KBM-7 (cell line): Measurements from ENCODE around the gene CEP97.
"Not testable (repeated sequence)": the region's sequence is repeated elsewhere in the genome, so short reads cannot be mapped to it uniquely, and the experiment has no call there.

Experiments
- DNase-seq: peaks from one replicate; pipeline ENCODE4 v3.0.0-alpha.2; 2015
- in situ Hi-C: fragments of 300-500 bp; cut with MboI; formaldehyde crosslinking; loops from 2 replicates; pipeline ENCODE4 v1.14.3; 2020; ENCODE audit warnings: low sequenced_read_pairs, low pct_unique_long_range_greater_than_20kb, mixed read lengths

Gene CEP97

GRCh38 chr3:101695779-101696372, 28.5 kb upstream of the CEP97 start:
- peak; percentile 67 for DNase-seq
- in situ Hi-C loops, result no loop called here

GRCh38 chr3:101701696-101702634, 22.4 kb upstream of the CEP97 start:
- DNase-seq, result no peak
- in situ Hi-C loops, result no loop called here

GRCh38 chr3:101702726-101703125, 21.7 kb upstream of the CEP97 start:
- no peak for DNase-seq
- in situ Hi-C loops, result no loop called here

GRCh38 chr3:101703169-101703568, 21.2 kb upstream of the CEP97 start:
- in situ Hi-C loops, result no loop called here
- no peak for DNase-seq

GRCh38 chr3:101704639-101705038, 19.8 kb upstream of the CEP97 start:
- in situ Hi-C loops, DNase-seq: not testable (repeated sequence)

GRCh38 chr3:101709126-101709525, 15.3 kb upstream of the CEP97 start:
- in situ Hi-C loops, result no loop called here
- no peak for DNase-seq

GRCh38 chr3:101718455-101718854, 6.0 kb upstream of the CEP97 start:
- in situ Hi-C loops, result no loop called here
- no peak for DNase-seq

GRCh38 chr3:101719604-101720185, 4.7 kb upstream of the CEP97 start:
- in situ Hi-C loops, result no loop called here
- DNase-seq, result no peak

- in situ Hi-C loops, result no loop called here
- peak; percentile 40 for DNase-seq
Observed at GRCh38 chr3:101720851-101721840, 3.3 kb upstream of the CEP97 start.

- in situ Hi-C loops, result no loop called here
- DNase-seq, result peak; percentile 71
Observed at GRCh38 chr3:101722394-101723173, 1.8 kb upstream of the CEP97 start.

GRCh38 chr3:101725194-101725889, 928 bp downstream of the CEP97 start:
- DNase-seq, result peak; percentile 46
- in situ Hi-C loops, result no loop called here

GRCh38 chr3:101725890-101726275, 1.5 kb downstream of the CEP97 start:
- no peak for DNase-seq
- in situ Hi-C loops, result no loop called here

GRCh38 chr3:101729586-101729985, 5.2 kb downstream of the CEP97 start:
- DNase-seq, result no peak
- in situ Hi-C loops, result no loop called here

GRCh38 chr3:101730839-101731238, 6.4 kb downstream of the CEP97 start:
- DNase-seq, result no peak
- in situ Hi-C loops, result no loop called here

- in situ Hi-C loops, result no loop called here
- DNase-seq, result no peak
Observed at GRCh38 chr3:101732240-101732641, 7.8 kb downstream of the CEP97 start.

- in situ Hi-C loops, result no loop called here
- no peak for DNase-seq
Observed at GRCh38 chr3:101735833-101736232, 11.4 kb downstream of the CEP97 start.

GRCh38 chr3:101741914-101742313, 17.5 kb downstream of the CEP97 start:
- DNase-seq, result not testable (repeated sequence)

GRCh38 chr3:101744811-101745210, 20.4 kb downstream of the CEP97 start:
- no peak for DNase-seq
- in situ Hi-C loops, result no loop called here

More at GRCh38 chr3:101741914-101742313, 17.5 kb downstream of the CEP97 start:
- in situ Hi-C loops, result not testable (repeated sequence)
